Neural cell (in vitro differentiated cells): Measurements from ENCODE around the gene EXOC1L.

ENCODE experiments used
- EZH2 ChIP-seq: fragments of 200-600, 300-800 bp; shearing (Covaris generic), sonication (generic); IDR thresholded peaks from 2 replicates; pipeline ENCODE4 v1.6.1; 2014; ENCODE audit warnings: antibody characterized with exemption, low read length, borderline replicate concordance, mild to moderate bottlenecking; ENCODE audit not compliant: insufficient read depth, poor library complexity, severe bottlenecking
- SMC3 ChIP-seq: fragments of 450-650 bp; conservative IDR thresholded peaks from 2 replicates; pipeline ENCODE4 v1.6.1; 2014; ENCODE audit warnings: antibody characterized with exemption, mild to moderate bottlenecking, moderate library complexity; ENCODE audit not compliant: poor library complexity
- TF ChIP-seq, protein P1 (sequence below): fragments of 450-650 bp; IDR thresholded peaks from 2 replicates; pipeline ENCODE4 v1.5.1; 2014; ENCODE audit warnings: antibody characterized with exemption, mild to moderate bottlenecking, moderate library complexity; ENCODE audit not compliant: poor library complexity, severe bottlenecking
- TF ChIP-seq, protein P2 (sequence below): IDR thresholded peaks from 2 replicates; pipeline ENCODE4 v1.6.1; 2012; ENCODE audit warnings: borderline replicate concordance

DNA sequence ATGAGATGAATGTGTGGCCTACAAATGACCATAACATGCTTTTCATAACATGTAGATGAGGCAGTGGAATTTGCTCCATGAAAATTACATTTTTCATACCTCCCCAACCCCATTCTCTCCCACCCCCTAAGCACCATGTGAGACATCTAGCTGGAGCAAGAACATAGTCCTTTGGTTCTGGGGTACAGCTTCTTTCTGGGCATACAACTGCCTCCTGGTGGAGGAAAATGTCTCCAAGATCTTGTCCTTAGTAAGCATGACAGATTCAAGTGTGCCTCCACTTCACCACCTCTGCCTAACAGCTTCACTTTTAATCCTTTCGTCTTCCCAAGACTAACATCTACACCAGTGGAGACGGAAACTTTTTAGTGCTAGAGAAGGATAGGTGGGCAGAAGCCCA lies 8.0 kb downstream of the EXOC1L start:
- TF ChIP-seq, protein P1, sequence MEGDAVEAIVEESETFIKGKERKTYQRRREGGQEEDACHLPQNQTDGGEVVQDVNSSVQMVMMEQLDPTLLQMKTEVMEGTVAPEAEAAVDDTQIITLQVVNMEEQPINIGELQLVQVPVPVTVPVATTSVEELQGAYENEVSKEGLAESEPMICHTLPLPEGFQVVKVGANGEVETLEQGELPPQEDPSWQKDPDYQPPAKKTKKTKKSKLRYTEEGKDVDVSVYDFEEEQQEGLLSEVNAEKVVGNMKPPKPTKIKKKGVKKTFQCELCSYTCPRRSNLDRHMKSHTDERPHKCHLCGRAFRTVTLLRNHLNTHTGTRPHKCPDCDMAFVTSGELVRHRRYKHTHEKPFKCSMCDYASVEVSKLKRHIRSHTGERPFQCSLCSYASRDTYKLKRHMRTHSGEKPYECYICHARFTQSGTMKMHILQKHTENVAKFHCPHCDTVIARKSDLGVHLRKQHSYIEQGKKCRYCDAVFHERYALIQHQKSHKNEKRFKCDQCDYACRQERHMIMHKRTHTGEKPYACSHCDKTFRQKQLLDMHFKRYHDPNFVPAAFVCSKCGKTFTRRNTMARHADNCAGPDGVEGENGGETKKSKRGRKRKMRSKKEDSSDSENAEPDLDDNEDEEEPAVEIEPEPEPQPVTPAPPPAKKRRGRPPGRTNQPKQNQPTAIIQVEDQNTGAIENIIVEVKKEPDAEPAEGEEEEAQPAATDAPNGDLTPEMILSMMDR: no peak
- no peak for TF ChIP-seq EZH2
- TF ChIP-seq, protein P2, sequence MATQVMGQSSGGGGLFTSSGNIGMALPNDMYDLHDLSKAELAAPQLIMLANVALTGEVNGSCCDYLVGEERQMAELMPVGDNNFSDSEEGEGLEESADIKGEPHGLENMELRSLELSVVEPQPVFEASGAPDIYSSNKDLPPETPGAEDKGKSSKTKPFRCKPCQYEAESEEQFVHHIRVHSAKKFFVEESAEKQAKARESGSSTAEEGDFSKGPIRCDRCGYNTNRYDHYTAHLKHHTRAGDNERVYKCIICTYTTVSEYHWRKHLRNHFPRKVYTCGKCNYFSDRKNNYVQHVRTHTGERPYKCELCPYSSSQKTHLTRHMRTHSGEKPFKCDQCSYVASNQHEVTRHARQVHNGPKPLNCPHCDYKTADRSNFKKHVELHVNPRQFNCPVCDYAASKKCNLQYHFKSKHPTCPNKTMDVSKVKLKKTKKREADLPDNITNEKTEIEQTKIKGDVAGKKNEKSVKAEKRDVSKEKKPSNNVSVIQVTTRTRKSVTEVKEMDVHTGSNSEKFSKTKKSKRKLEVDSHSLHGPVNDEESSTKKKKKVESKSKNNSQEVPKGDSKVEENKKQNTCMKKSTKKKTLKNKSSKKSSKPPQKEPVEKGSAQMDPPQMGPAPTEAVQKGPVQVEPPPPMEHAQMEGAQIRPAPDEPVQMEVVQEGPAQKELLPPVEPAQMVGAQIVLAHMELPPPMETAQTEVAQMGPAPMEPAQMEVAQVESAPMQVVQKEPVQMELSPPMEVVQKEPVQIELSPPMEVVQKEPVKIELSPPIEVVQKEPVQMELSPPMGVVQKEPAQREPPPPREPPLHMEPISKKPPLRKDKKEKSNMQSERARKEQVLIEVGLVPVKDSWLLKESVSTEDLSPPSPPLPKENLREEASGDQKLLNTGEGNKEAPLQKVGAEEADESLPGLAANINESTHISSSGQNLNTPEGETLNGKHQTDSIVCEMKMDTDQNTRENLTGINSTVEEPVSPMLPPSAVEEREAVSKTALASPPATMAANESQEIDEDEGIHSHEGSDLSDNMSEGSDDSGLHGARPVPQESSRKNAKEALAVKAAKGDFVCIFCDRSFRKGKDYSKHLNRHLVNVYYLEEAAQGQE: no peak
- TF ChIP-seq SMC3: no peak
